Mesodermal cell (in vitro differentiated cells): ENCODE results near the gene KDM2B.

Source experiments
- H3K27ac ChIP-seq: 2 replicates; pipeline ENCODE4 v1.7.0; 2013; ENCODE audit warnings: mild to moderate bottlenecking, low read depth, low read length, moderate library complexity; ENCODE audit not compliant: severe bottlenecking
- H3K36me3 ChIP-seq: 2 replicates; pipeline ENCODE4 v1.7.1; 2013; ENCODE audit warnings: mild to moderate bottlenecking, low read length, moderate library complexity; ENCODE audit not compliant: control insufficient read depth, insufficient read depth
- H3K4me1 ChIP-seq: one replicate; pipeline ENCODE4 v1.7.1; 2013; ENCODE audit warnings: mild to moderate bottlenecking, low read length; ENCODE audit not compliant: insufficient read depth, control insufficient read depth, poor library complexity, severe bottlenecking
- H3K4me3 ChIP-seq: 2 replicates; pipeline ENCODE4 v1.7.0; 2013; ENCODE audit warnings: low read length, control low read depth, mild to moderate bottlenecking; ENCODE audit not compliant: insufficient read depth, poor library complexity, severe bottlenecking; ENCODE audit errors: extremely low read depth
- H3K9me3 ChIP-seq: 2 replicates; pipeline ENCODE4 v1.7.1; 2013; ENCODE audit warnings: mild to moderate bottlenecking, low read length, moderate library complexity; ENCODE audit not compliant: control insufficient read depth
- WGBS, 2 experiments: methylation state at CpG; one replicate each; pipeline ENCODE4 v1.1.5; 2013; ENCODE audit warnings: missing lambda C conversion rate in 2 of 2; ENCODE audit not compliant: insufficient coverage in 2 of 2; 5-methylcytosine and 5-hydroxymethylcytosine counted together

KDM2B gene

DNA sequence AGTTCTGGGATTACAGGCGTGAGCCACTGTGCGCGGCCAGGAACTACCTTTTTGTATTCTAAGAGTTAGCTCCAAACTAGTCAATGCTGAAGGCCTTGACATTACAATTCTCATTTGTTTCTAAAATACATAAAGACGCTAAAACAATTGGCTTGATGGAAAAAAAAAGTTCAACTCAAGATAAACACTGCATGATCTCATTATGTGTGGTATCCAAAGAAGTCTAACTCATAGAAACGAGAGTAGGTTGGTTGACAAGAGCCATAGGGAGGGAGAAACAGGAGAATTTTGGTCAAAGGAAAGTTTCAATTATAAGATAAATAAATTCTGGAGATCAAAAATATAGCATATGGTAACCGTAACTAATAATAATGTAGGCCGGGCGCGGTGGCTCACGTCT lies 200.9 kb downstream of the KDM2B start:
- WGBS, 2 experiments, result 84 to 100% methylated on average over 4 to 6 of the region's 10 CpGs
- no peaks in the 10 kb centered on the region for H3K4me1 ChIP-seq
- no peak overlapping the region for H3K27ac ChIP-seq
- H3K9me3 ChIP-seq, result no peaks in the 10 kb centered on the region
- H3K4me3 ChIP-seq, result no peak overlapping the region
- no peaks in the 10 kb centered on the region for H3K36me3 ChIP-seq
